ENCODE results near the gene GSC2.
A peak's percentile ranks its signal among the peaks of the same experiment; 100 is the strongest.

The GSC2 gene

GRCh38 chr22:19119949-19120348 lies 30.1 kb downstream of the GSC2 start:
- no peak for DNase-seq (ENCODE audit: low spot score)

GRCh38 chr22:19118329-19118880 lies 31.7 kb downstream of the GSC2 start:
- no peak for DNase-seq (ENCODE audit: low spot score)

GRCh38 chr22:19117111-19117512 lies 33.0 kb downstream of the GSC2 start:
- no peak for DNase-seq (ENCODE audit: low spot score)

GRCh38 chr22:19115628-19116027 lies 34.5 kb downstream of the GSC2 start:
- DNase-seq (ENCODE audit: low spot score): peak; percentile 46

- DNase-seq (ENCODE audit: low spot score): no peak
These were observed 35.0 kb downstream of the GSC2 start for GRCh38 chr22:19114984-19115552.

GRCh38 chr22:19113429-19113828 lies 36.7 kb downstream of the GSC2 start:
- DNase-seq (ENCODE audit: low spot score): no peak

- DNase-seq (ENCODE audit: low spot score): no peak
These were observed 38.5 kb downstream of the GSC2 start for GRCh38 chr22:19111584-19111983.

- peak; percentile 23 for DNase-seq (ENCODE audit: low spot score)
These were observed 39.0 kb downstream of the GSC2 start for GRCh38 chr22:19111140-19111539.

GRCh38 chr22:19110646-19111045 lies 39.4 kb downstream of the GSC2 start:
- DNase-seq (ENCODE audit: low spot score): no peak

- no peak for DNase-seq (ENCODE audit: low spot score)
These were observed 40.0 kb downstream of the GSC2 start for GRCh38 chr22:19110064-19110458.

GRCh38 chr22:19109198-19110063 lies 40.7 kb downstream of the GSC2 start:
- DNase-seq (ENCODE audit: low spot score): no peak

GRCh38 chr22:19108807-19109197 lies 41.3 kb downstream of the GSC2 start:
- no peak for DNase-seq (ENCODE audit: low spot score)

GRCh38 chr22:19107730-19108074 lies 42.4 kb downstream of the GSC2 start:
- DNase-seq (ENCODE audit: low spot score): no peak

- DNase-seq (ENCODE audit: low spot score): no peak
These were observed 43.0 kb downstream of the GSC2 start for GRCh38 chr22:19106886-19107729.

GRCh38 chr22:19105867-19106802 lies 44.0 kb downstream of the GSC2 start:
- DNase-seq (ENCODE audit: low spot score): peak; percentile 57

GRCh38 chr22:19105456-19105855 lies 44.6 kb downstream of the GSC2 start:
- DNase-seq (ENCODE audit: low spot score): peak; percentile 63

- DNase-seq (ENCODE audit: low spot score): peak; percentile 50
These were observed 45.9 kb downstream of the GSC2 start for GRCh38 chr22:19103880-19104821.

GRCh38 chr22:19098157-19098556 lies 51.9 kb downstream of the GSC2 start:
- DNase-seq (ENCODE audit: low spot score): no peak

- DNase-seq (ENCODE audit: low spot score): peak; percentile 93
These were observed 52.6 kb downstream of the GSC2 start for GRCh38 chr22:19097518-19097917.
